ENCODE measurements around the gene GPD2. TPM values are rescaled to one million over a fixed set of nuclear protein-coding genes. Genes with fewer than 3 reads are reported as not detected.

Gene GPD2
- total and polyA plus RNA-seq, 2 of the 8 experiments (the other 6 are each of a cell fraction or from before 2014, with no cell fraction given): 8.4 to 43.1 TPM

GRCh38 chr2:156400706-156401678, 35.2 kb upstream of the GPD2 start:
- Histone ChIP-seq H3K23me2 (ENCODE audit: low read depth, low read length) (peaks cover 3% of the 10 kb centered on the region), H3K27me3 (replicated peaks in 1 of 4; ENCODE audit: control insufficient read depth in 3 of 4, extremely low read depth in 1 of 4, insufficient read depth in 3 of 4, low read length in 3 of 4) (peaks cover 0 to 6% (median 5%) of the 10 kb centered on the region in 4 experiments; a peak in 4 of 7 replicates), H3K9ac (replicated peaks in 1 of 4; ENCODE audit: extremely low read depth in 1 of 4, low read depth in 3 of 4, low read length in 3 of 4) (peak overlapping the region in 3 of 4 experiments; percentile 9 to 43 (median 40); a peak in 2 of 7 replicates), H3K4ac (replicated peaks; ENCODE audit: insufficient read length, low read depth, low read length) (peak overlapping the region; percentile 9), H3K18ac (ENCODE audit: extremely low read depth, low read length) (no peak overlapping the region), H3K79me1 (ENCODE audit: low read depth, low read length) (no peaks in the 10 kb centered on the region), H3K14ac (ENCODE audit: insufficient read length) (no peak overlapping the region), H3K56ac (replicated peaks; ENCODE audit: insufficient read length, low read depth, low read length) (no peak overlapping the region), H2BK12ac (ENCODE audit: low read depth, low read length) (no peak overlapping the region), H2BK120ac (replicated peaks; ENCODE audit: low read depth, low read length) (no peak overlapping the region), H4K91ac (replicated peaks; ENCODE audit: insufficient read length, low read length) (no peak overlapping the region), H2AK5ac (ENCODE audit: low read depth, low read length) (no peak overlapping the region), H2BK20ac (ENCODE audit: low read length) (no peak overlapping the region), H3K23ac (ENCODE audit: insufficient read length) (no peak overlapping the region), H2AFZ (ENCODE audit: low read length) (peak overlapping the region; percentile 99), H3K36me3 (ENCODE audit: control insufficient read depth in 2 of 4, insufficient read depth in 4 of 4, low read length in 3 of 4) (no peaks in the 10 kb centered on the region), H3K27ac (ENCODE audit: low read depth, low read length) (no peak overlapping the region), H3K4me3 (ENCODE audit: extremely low read depth in 1 of 4, insufficient read depth in 2 of 4, low read depth in 3 of 4, low read length in 4 of 4) (peak overlapping the region; percentile 80 to 94 (median 86)), H3K9me3 (ENCODE audit: insufficient read depth in 2 of 2, low read depth in 1 of 2, low read length in 1 of 2) (no peaks in the 10 kb centered on the region), H4K20me1 (replicated peaks in 1 of 2; ENCODE audit: control insufficient read depth in 1 of 2, insufficient read depth in 2 of 2, low read length in 2 of 2) (no peaks in the 10 kb centered on the region), H4K8ac (ENCODE audit: extremely low read depth, insufficient read depth, low read length) (no peak overlapping the region), H2BK15ac (ENCODE audit: low read length) (no peak overlapping the region), H4K5ac (ENCODE audit: insufficient read length, low read depth, low read length) (no peak overlapping the region), H2BK5ac (ENCODE audit: low read depth, low read length) (no peak overlapping the region), H3K4me2 (ENCODE audit: insufficient read depth in 1 of 2, low read depth in 2 of 2, low read length in 2 of 2) (peak overlapping the region; percentile 46 to 68), H3K4me1 (replicated peaks in 1 of 4; ENCODE audit: control insufficient read depth in 3 of 4, insufficient read depth in 4 of 4, low read length in 3 of 4) (peaks cover 0 to 4% (median 2%) of the 10 kb centered on the region in 4 experiments; a peak in 3 of 7 replicates), H3K79me2 (ENCODE audit: control insufficient read depth in 1 of 2, insufficient read depth in 2 of 2, low read length in 2 of 2) (no peaks in the 10 kb centered on the region)
- FAIRE-seq (no peak), DNase-seq (ENCODE audit: low read depth in 1 of 2, low spot score in 2 of 2) (peak; percentile 36 to 82)
- POLR2A ChIA-PET (ENCODE audit: partially characterized antibody): interaction anchor here (0.8 to 1.4 kb wide), 2 partner anchors 35 to 67 kb away, joined by 3 to 5 read pairs; partner anchors contain the start of gene GPD2
- WGBS, 2 experiments (ENCODE audit: extremely low coverage in 1 of 2, insufficient coverage in 1 of 2, insufficient read length in 1 of 2, insufficient replicate concordance in 2 of 2, low coverage in 1 of 2, low lambda C conversion rate in 2 of 2, missing lambda C conversion rate in 1 of 2): 3% methylated on average over 19 of the region's 19 CpGs; no CpG with 5 or more reads in 1 of the 2 experiments
- CTCF ChIA-PET (ENCODE audit: partially characterized antibody): interaction anchor here (0.9 to 1.8 kb wide), 3 partner anchors 12 to 66 kb away, joined by 3 to 6 read pairs (median 6); no protein-coding TSS in a partner anchor
- TF ChIP-seq BCL11A (IDR thresholded peaks at IDR 0.05; ENCODE audit: low read depth in 2 of 2, low read length in 2 of 2) (no peak), SP2 (IDR thresholded peaks at IDR 0.05; ENCODE audit: low read length) (no peak), RFX5 (IDR thresholded peaks at IDR 0.05; ENCODE audit: borderline replicate concordance, low read depth, low read length) (no peak), SP1 (IDR thresholded peaks at IDR 0.05; ENCODE audit: low read depth, low read length) (no peak), SRF (IDR thresholded peaks at IDR 0.05; ENCODE audit: low read depth, low read length) (no peak), CTCF (IDR thresholded peaks at IDR 0.05; ENCODE audit: control extremely low read depth in 1 of 3, insufficient read depth in 1 of 3, low read depth in 1 of 3, low read length in 3 of 3) (no peak), ATF3 (IDR thresholded peaks at IDR 0.05; ENCODE audit: insufficient read depth, low read depth, low read length) (no peak), NANOG (IDR thresholded peaks at IDR 0.05; ENCODE audit: insufficient read depth, low read depth, low read length, poor library complexity, severe bottlenecking) (no peak)

All from H1 (cell line).